Measurements from ENCODE around the gene SSBP3. TPM values are rescaled to one million over a fixed set of nuclear protein-coding genes. Genes with fewer than 3 reads are reported as not detected.
A peak's percentile ranks its signal among the peaks of the same experiment; 100 is the strongest.

The SSBP3 gene
- total and polyA plus RNA-seq, 2 donors from 2014 or later = 33.3 to 49.6 TPM

DNA sequence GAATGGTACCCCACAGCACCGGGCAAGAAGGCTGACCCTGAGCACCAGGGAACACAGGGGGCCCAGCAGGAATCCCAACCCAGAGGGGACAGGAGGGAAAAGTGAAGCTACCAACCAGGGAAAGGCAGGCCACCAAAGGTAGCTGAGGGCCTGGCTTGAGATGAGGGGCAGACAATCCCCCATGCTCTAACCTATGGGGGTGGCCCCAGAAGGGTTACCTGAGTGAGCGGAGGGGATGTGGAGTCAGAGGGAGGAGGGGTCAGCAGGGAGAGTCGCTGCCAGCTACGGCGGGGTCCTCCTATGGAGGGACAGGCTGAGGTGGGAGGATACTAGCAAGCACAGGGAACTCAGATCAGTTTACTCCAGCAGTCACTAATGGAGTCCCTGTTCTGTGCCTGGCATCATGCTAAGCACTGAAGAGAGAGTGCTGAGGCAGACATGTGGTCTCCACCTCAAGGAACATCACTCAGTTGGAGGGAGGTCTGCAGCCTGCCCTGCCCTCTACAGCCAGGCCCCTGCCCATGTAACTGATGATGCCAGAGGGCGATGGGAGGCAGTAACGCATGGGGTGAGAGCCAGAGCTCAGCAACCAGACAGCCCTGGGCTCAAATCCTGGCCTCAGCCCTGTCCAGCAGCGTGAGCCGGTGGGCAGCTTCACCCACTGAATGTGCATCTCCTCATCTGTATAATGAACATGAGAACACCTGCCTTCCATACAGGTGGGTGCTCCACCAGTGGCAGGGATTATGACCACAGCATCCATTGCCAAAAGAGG, 227.7 kb downstream of the SSBP3 start:
- DNase-seq = no peak
- peaks cover 0 to 6% (median 5%) of the 10 kb centered on the region in 3 donors for H3K4me1 ChIP-seq (ENCODE audit: control insufficient read depth in 2 of 3, insufficient read depth in 2 of 3, low read depth in 1 of 3, low read length in 3 of 3)
- intact Hi-C loops (cut with DNase I) = no loop called here
- H3K9me3 ChIP-seq (ENCODE audit: control insufficient read depth in 2 of 3, insufficient read depth in 1 of 3, low read length in 3 of 3) = no peaks in the 10 kb centered on the region
- no peaks in the 10 kb centered on the region for H3K27me3 ChIP-seq (ENCODE audit: control insufficient read depth, insufficient read depth, low read length)
- H3K4me3 ChIP-seq (ENCODE audit: low read length in 3 of 3) = no peak overlapping the region
- H3K36me3 ChIP-seq (ENCODE audit: control insufficient read depth in 2 of 3, insufficient read depth in 3 of 3, low read length in 3 of 3) = peaks cover 0 to 5% (median 0%) of the 10 kb centered on the region in 3 donors
- FAIRE-seq = no peak
- H3K27ac ChIP-seq (ENCODE audit: low read depth in 2 of 2, low read length in 2 of 2) = no peak overlapping the region
- no peak overlapping the region for H3K9ac ChIP-seq (ENCODE audit: low read length in 3 of 3)
- TF ChIP-seq, protein P1, sequence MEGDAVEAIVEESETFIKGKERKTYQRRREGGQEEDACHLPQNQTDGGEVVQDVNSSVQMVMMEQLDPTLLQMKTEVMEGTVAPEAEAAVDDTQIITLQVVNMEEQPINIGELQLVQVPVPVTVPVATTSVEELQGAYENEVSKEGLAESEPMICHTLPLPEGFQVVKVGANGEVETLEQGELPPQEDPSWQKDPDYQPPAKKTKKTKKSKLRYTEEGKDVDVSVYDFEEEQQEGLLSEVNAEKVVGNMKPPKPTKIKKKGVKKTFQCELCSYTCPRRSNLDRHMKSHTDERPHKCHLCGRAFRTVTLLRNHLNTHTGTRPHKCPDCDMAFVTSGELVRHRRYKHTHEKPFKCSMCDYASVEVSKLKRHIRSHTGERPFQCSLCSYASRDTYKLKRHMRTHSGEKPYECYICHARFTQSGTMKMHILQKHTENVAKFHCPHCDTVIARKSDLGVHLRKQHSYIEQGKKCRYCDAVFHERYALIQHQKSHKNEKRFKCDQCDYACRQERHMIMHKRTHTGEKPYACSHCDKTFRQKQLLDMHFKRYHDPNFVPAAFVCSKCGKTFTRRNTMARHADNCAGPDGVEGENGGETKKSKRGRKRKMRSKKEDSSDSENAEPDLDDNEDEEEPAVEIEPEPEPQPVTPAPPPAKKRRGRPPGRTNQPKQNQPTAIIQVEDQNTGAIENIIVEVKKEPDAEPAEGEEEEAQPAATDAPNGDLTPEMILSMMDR (IDR thresholded peaks at IDR 0.05; ENCODE audit: borderline replicate concordance, extremely low read depth, insufficient read depth) = no peak

DNA sequence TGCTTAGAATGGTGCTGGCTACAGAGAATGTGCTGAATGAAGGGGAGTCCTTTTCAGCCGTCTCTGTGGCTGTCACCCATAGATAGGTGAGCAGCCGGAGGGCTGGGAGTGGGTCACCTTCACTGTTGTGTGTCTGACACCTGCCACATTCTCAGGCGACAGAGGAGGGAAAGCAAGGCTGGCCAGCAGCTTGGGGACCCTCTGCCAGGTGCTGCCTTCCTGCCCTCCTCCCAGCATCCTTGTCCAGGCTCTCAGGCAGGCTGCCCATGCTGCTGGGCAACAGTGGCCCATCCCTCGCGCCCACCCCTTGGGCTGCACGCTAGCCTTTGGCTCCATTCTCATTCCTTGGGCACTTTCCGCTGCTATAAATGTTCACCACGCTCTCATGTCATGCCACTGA, 228.5 kb downstream of the SSBP3 start:
- TF ChIP-seq, protein P1 (IDR thresholded peaks at IDR 0.05; ENCODE audit: borderline replicate concordance, extremely low read depth, insufficient read depth) = no peak
- Histone ChIP-seq H3K36me3 (ENCODE audit: control insufficient read depth in 2 of 3, insufficient read depth in 3 of 3, low read length in 3 of 3) (peaks cover 0 to 5% (median 0%) of the 10 kb centered on the region in 3 donors), H3K9ac (ENCODE audit: low read length in 3 of 3) (no peak overlapping the region)

DNA sequence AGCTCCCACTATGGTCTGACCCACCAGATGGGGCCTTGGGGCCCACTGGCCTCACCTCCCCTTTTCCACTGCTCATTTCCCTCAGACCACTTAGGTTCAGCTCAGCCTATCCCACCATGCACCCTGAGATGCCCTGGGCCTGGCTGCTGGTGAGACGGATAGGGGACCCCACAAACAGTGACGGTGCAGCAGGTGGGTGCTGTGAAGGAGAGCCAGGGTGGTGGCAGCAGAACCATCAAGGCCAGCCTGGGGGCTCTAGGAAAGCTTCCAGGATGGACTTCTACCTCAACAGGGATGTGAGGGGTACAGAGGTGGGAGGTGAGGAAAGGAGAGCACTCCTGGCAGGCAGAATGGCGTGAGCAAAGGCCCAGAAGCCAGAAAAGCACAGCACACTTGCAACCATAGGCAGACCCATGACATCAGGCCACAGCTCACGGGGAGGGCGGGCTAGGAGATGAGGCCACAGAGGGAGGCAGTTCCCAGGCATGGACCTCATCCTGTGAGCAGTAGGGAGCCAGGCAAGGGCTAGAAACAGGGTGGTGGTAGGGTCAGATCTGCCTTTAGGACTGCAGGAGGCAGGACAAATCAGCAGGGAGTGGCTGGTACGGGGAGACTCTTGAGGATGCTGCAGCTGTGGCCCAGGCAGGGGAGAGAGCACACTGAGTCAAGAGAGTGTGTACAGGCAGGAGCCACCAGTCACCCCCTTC, 229.4 kb downstream of the SSBP3 start:
- intact Hi-C loops (cut with DNase I) = no loop called here
- H3K27ac ChIP-seq (ENCODE audit: low read depth in 2 of 2, low read length in 2 of 2) = no peak overlapping the region
- no peaks in the 10 kb centered on the region for H3K9me3 ChIP-seq (ENCODE audit: control insufficient read depth in 2 of 3, insufficient read depth in 1 of 3, low read length in 3 of 3)
- H3K36me3 ChIP-seq (ENCODE audit: control insufficient read depth in 2 of 3, insufficient read depth in 3 of 3, low read length in 3 of 3) = peaks cover 0 to 5% (median 0%) of the 10 kb centered on the region in 3 donors
- FAIRE-seq (no peak), DNase-seq (peak in 1 of 5 donors; percentile 40)
- TF ChIP-seq, protein P1 (IDR thresholded peaks at IDR 0.05; ENCODE audit: borderline replicate concordance, extremely low read depth, insufficient read depth) = no peak
- no peak overlapping the region for H3K9ac ChIP-seq (ENCODE audit: low read length in 3 of 3)
- H3K4me3 ChIP-seq (ENCODE audit: low read length in 3 of 3) = no peak overlapping the region
- H3K27me3 ChIP-seq (ENCODE audit: control insufficient read depth, insufficient read depth, low read length) = no peaks in the 10 kb centered on the region
- peaks cover 0 to 17% (median 13%) of the 10 kb centered on the region in 3 donors for H3K4me1 ChIP-seq (ENCODE audit: control insufficient read depth in 2 of 3, insufficient read depth in 2 of 3, low read depth in 1 of 3, low read length in 3 of 3)

More for the DNA sequence above, 228.5 kb downstream of the SSBP3 start:
- Histone ChIP-seq H3K27ac (ENCODE audit: low read depth in 2 of 2, low read length in 2 of 2) (no peak overlapping the region), H3K4me3 (ENCODE audit: low read length in 3 of 3) (no peak overlapping the region), H3K4me1 (ENCODE audit: control insufficient read depth in 2 of 3, insufficient read depth in 2 of 3, low read depth in 1 of 3, low read length in 3 of 3) (peaks cover 0 to 12% (median 11%) of the 10 kb centered on the region in 3 donors), H3K27me3 (ENCODE audit: control insufficient read depth, insufficient read depth, low read length) (no peaks in the 10 kb centered on the region), H3K9me3 (ENCODE audit: control insufficient read depth in 2 of 3, insufficient read depth in 1 of 3, low read length in 3 of 3) (no peaks in the 10 kb centered on the region)
- FAIRE-seq (no peak), DNase-seq (peak in 1 of 5 donors; percentile 31)
- intact Hi-C loops (cut with DNase I) = no loop called here

Other genes starting within 250 kb of the SSBP3 start
- gene CYB5RL, start 206.4 kb downstream of the SSBP3 start, total RNA-seq = 8.1 TPM
- gene CYB5RL, start 206.4 kb downstream of the SSBP3 start, polyA plus RNA-seq (ENCODE audit: insufficient read depth, low read depth, low replicate concordance) = 3.9 TPM
- 47.4 TPM for gene MRPL37, start 206.2 kb downstream of the SSBP3 start, total RNA-seq
- gene MRPL37, start 206.2 kb downstream of the SSBP3 start, polyA plus RNA-seq (ENCODE audit: insufficient read depth, low read depth, low replicate concordance) = 114 TPM
- 24.6 TPM for gene ACOT11, start 141.8 kb upstream of the SSBP3 start, total RNA-seq
- 31.1 TPM for gene ACOT11, start 141.8 kb upstream of the SSBP3 start, polyA plus RNA-seq (ENCODE audit: insufficient read depth, low read depth, low replicate concordance)
- gene FAM151A, start 217.1 kb upstream of the SSBP3 start, total RNA-seq = not detected
- gene FAM151A, start 217.1 kb upstream of the SSBP3 start, polyA plus RNA-seq (ENCODE audit: insufficient read depth, low read depth, low replicate concordance) = 237 TPM
- gene MROH7, start 235.4 kb upstream of the SSBP3 start, total RNA-seq = 5.4 TPM
- 3.8 TPM for gene MROH7, start 235.4 kb upstream of the SSBP3 start, polyA plus RNA-seq (ENCODE audit: insufficient read depth, low read depth, low replicate concordance)